Measurements from ENCODE around the gene PRSS50.

- TF ChIP-seq CTCF (IDR thresholded peaks at IDR 0.05): no peak
- no peak for TF ChIP-seq EP300 (IDR thresholded peaks at IDR 0.05)
- TF ChIP-seq POLR2A (IDR thresholded peaks at IDR 0.05): no peak
These were observed 23.1 kb downstream of the PRSS50 start for GRCh38 chr3:46694520-46694919.

Measured in sigmoid colon (tissue), 4 donors.